T-helper 9 cell (primary cell): Measurements from ENCODE around the gene FOXP1.

Source experiments
- DNase-seq: peaks from one replicate; pipeline ENCODE4 v3.0.0-alpha.2; 2020

The FOXP1 gene

DNA sequence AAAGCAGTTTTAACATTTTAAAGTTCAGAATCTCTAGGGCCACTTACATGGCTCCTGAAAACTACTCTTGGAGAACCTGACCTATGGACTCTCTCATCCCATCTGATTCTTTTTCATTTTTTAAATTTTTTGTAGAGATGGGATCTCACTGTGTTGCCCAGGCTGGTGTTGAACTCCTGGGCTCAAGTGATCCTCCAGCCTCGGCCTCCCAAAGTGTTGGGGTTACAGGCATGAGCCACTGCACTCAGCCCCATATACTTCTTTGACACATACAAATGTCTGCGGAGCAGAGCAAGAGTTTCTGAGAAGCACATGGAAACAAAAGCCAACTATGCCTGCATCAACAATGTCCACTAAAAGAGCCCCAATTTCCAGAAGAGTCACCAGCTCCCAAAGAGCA is 189.8 kb downstream of the FOXP1 start:
- no peak for DNase-seq

DNA sequence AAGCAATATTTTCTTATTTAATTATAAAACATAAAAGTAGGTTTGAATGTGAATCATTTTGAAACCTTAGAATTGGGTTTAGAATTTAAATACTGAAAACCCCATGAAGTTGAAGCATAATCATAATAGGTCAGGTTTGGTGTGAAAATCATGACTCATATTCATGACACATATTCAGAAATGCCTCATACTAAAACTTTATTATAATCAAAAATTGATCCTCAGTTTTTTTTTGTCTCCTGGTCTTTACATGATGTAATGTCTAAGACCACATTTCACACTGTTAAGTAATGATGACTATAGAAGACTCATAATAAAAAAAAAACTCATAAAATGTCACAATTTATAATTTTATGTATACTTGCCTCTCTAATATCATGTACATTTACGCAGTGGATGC is 190.4 kb downstream of the FOXP1 start:
- no peak for DNase-seq

DNA sequence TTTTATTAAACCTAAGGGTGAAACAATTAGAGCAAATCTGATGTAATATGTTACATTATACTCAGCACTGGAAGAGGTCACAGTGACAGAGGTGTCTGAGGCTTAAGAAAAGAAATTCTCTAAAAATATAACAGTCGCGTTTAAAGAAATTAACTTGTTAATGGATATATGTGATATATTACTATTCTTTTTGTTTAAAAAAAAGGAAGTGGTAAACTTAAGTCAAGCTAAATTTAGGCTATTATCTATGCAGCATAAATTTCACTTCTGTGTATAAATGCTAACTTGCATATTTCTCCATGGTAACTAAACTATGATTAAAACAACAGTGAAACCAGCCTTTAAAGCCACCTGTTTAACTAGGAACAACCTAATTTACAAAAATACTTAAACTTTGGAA is 191.3 kb downstream of the FOXP1 start:
- DNase-seq: no peak

DNA sequence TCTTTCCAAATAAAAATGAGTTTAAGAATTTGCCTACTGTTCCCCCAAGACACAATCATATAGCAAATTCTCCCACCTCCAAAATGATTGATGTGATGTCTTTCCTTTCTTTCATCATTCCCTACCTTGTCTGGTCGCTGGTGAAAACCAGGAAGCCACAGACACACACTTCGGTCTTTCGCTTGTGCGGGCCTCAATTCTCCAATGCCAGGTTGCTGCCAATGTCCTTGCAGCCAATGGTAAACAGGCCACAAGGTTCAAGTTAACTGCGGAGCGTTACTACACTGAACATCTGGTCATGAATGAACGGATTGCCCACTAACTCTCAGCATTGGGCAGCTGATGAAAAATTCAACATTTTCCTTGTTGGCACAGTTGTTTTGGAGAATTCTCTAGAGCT is 192.2 kb downstream of the FOXP1 start:
- DNase-seq: no peak

DNA sequence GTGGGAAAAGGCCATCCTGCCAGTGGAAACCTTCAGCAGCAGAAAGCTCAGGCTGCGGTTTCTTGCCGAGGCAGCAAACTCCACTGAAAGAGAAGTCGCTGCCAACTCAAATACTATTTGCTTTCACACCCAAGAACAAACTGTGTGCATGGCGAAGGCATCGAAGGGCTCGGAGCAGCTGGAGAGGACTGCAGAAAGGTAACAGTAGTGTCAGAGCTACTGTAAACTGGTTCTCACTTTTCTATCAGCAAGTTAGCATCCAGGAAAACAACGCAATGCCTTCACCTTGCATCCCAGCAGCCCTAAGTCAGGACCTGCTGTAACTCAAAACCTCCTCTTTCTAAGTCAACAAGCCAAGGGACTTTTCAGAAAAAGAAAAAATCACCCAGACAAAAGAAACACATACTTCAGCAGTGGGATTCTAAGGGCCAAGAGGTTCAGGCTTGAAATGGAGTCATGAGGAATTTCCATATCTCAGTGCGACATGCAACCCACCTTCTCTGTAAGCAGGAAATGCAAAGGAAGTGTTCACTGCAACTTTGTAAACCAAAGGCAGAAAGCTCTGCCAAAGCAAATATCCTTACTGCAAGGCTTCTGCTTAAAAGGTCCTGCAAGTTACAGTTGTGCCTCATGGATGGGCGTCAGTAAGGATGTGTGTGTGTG is 193.5 kb downstream of the FOXP1 start:
- no peak for DNase-seq

DNA sequence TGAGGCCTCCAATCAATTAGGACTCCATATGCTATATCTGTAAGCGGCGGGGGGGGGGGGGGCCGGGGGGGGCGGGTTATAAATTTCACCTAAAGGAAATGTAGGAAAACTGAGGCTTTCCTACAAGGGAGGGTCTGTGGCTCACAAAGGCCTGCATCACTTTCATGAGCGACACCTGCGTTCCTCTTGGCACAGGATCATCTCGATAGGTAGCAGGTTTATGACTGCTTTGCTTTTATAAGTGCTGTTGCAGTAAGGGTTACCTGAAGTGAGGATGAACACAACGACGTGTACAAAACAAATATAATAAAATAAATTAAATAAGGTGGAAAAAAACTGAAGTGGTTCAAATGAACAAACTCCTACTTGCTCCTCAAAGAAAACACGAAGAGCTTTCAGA is 194.3 kb downstream of the FOXP1 start:
- no peak for DNase-seq

DNA sequence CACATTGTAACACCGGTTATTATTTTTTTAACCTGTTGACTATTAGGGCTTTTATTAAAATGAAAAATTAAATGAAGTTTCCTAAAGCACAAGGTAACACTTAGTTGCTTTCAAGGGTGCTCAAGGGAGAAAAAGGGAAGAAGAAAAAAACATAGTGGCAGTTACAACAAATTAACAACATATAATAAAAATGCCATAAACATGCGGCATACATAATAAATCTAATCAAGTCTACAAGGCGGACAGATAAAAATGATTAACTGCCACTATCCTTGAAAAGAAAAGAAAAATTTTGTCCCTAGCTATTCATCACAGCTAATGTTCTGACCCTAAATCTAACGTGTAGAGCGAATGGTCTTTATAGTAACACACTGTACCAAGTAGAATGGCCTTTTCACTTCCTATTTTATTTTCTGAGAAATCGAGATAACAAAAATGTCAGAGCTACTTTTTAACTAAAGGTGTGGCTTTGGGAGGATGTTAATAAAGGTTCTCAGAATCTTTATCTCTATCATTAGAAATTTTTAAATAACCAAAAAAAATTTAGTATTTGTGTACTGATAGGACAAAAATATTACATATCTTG is 194.9 kb downstream of the FOXP1 start:
- DNase-seq: no peak

DNA sequence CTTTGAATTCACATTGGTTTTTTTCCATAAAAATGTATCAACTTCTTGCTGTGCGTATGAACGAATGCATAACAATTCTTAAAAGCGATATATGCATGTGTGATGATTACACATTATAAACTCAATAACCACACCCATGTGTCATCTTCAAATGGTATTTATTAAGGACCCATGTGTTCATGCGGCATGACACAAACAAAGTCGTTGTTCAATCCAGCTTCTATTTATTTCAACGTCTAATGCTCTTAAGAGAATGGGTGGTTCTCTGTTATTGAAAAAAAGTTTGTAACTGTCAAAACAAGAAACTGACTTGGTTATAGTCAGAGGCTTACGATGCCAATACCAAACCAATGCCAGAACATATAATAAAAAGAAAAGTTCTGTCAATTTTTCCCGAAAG is 195.9 kb downstream of the FOXP1 start:
- DNase-seq: no peak

DNA sequence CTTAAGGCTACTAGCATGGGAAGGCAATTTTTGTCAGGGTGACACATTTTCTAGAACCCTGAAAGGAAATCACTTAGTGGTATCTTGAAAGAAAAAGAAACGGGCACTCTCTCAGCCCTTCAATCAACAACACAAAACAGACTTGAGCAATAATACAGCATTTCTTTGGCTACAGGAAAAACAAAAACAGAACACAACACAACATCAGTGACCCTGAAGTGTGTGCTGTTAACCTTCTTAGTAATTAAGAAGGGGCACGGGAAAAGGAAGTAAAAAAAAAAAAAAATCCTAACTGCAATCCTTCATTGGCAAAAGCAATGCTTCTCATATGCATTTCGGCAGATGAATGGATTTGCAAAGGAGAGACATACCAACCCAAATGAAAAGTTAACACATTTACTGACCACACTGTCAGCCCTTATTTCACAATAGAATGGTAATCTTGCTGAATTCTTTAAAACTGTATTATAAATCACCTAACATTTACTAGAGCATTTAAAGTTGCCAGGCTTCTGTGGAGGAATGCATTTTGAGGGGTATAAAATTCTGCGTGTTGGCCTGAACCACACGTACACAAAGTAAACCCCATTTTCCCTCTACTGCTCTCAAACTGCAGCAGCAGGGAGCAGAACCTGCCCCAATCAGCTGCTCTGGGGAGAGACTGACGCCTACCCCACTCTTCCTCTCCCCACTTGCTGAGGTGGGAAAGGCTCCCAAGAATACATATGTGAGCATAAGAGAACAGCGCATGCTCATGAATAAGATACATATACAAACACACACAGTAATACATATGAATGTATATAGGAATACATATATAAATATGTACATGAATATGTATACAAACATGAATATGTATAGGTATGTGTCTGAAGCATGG is 198.5 kb downstream of the FOXP1 start:
- DNase-seq: no peak

DNA sequence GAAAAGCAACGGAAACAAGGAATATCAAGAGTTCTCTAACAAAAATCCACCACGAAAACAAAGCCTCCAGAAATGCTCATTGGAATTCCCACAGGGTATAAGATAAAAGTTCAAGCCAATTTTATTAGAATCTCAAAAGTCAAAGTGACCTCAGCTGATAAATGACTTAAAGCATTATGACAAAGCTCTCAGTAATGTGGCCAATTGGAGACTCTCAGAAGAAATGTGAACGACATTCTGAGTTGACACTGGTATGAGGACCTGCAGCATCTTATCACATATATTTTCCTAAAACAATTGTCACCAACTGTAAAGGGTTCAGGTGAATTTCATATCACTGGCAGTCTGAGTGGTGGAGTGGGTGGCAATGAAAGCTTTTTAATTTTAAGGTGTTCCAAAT is 199.1 kb downstream of the FOXP1 start:
- DNase-seq: no peak

DNA sequence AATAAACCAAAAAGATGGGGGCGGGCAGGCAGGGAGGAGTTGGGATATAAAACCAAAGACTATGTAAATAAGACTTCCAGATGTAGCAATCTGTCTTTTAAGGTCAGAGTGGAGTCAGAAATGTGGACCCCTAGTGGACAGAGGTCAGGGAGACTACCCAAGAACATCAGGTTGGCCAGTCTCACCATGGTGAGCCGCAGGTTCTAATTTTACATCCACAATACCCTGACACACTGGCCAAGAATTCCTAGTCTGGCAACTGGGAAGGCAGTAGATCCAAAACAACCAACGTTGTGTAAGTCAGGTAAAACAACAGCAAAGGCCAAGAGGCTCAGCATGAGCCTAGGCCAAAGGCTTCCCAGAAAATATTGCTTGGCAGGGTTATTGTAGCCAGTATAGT is 203.4 kb downstream of the FOXP1 start:
- no peak for DNase-seq

DNA sequence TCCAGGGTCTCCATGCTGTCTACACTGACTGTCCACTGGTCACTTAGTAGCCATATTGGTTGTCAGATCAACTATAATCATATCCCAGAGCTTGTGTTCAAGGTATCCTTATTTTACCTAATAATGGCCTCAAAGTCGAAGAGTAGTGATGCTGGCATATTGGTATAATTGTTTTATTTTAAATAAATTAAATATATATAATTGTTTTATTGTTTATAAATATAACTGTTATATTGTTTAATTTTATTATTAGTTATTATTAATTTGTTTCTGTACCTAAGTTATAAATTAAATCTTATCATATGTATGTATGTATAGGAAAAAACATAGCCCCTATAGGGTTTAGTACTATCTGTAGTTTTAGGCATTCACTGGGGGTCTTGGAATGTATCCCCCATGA is 205.0 kb downstream of the FOXP1 start:
- DNase-seq: no peak

DNA sequence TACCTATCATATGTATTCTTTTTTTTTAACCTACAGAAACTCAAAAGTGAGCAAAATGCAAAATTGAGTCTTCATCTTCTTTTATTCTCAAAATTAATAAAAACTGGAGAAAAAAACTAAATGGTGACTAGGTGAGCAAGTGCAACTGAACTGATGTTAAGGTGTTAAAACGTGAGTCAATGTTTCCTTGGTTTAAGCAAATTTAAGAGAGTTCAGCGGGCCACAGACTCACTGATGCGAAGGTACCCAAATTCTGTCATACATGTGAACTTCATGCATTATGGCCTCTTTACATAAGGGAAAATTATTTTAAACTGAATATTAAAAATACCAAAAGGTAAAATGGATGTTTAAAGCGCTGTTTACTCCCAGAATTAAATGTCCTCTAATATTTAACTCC is 206.6 kb downstream of the FOXP1 start:
- DNase-seq: no peak

DNA sequence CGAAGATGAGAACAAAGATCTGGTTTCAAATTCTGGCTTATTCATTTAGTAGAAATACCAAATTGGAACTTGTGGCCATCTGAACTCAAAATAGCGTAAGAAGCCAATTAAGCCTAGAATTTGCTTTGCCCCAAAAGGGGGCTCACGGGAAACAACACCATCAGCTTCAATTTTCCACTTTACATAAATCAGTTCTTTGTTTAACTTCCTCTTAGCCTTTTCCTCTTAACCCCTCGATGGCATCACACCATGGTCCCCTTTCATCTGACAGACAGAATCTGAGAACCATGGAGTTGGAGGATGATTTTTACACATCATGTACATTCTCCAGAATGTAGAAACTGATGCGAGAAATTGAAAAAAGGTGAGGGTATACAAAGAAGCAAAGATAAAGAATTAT is 207.0 kb downstream of the FOXP1 start:
- no peak for DNase-seq

DNA sequence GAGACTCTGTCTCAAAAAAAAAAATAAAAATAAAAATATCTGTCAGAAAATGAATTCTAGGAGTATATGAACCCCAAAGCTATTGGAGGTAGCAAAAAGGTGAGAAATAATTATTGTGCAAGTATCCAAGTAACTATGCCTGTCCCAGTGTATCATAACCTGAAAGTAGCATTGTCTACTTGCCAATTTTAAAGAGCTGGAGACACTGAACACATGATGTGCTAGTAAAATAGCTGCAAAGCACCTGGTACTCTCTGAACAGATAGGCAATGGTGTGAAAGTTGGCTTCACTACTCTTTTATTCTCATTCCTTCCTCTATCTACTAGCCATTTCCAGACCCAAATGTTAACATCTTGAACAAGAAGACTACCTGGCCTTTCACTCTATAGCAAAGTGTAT is 208.9 kb downstream of the FOXP1 start:
- DNase-seq: no peak

DNA sequence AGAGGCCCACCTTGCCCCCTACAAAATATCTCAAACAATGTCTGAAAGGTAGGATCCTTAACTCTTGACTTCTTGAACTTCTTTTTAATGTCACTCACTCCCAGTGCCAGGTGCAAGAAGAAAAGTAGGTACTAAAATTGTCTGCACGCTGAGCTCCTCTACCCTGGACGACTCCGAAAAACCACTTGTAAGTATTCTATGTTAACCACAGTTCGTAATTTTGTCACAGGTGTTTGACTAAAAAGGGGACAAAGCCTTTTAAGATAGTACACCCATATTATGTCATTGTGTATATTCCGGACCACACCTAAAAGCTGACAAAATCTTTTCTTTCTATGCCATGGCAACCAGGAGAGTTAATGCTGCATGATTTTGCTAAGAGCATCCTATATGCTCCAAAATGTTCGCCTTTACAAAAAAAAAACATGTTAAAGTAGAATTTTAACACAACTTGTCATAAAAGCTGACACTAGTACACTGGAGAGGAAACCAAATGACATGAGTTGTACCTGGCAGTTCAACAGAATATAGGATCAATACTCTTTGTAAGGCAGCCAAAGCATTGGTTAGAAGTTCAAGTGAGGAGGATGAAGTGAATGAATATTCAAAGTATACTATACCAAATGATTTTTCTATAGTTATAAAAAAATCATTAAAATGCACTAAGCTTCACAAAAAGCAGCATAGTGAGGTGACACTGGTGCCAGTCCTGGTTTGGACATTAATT is 210.5 kb downstream of the FOXP1 start:
- no peak for DNase-seq

DNA sequence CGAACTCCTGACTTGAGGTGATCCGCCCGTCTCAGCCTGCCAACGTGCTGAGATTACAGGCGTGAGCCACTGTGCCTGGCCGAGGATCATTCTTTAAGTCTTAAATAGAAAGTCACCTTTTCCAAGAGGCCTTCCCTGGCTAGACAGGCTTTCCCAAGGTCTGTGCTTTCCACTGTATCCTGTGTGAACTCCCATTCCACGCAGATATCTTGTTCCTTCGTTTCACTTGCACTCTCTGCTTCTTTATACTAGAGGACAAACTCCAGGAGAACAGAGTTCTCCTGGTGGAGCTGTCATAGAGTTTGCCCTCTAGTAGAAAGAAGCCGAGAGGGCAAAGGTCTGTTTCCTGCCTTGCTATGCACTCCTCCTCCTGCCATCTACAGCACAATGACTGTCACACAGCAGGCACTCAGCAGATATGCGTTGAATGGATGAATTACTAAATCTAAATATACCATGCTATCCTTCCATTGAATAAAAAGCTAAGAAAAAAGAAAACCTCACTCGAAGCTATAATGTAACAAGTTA is 211.2 kb downstream of the FOXP1 start:
- DNase-seq: no peak

DNA sequence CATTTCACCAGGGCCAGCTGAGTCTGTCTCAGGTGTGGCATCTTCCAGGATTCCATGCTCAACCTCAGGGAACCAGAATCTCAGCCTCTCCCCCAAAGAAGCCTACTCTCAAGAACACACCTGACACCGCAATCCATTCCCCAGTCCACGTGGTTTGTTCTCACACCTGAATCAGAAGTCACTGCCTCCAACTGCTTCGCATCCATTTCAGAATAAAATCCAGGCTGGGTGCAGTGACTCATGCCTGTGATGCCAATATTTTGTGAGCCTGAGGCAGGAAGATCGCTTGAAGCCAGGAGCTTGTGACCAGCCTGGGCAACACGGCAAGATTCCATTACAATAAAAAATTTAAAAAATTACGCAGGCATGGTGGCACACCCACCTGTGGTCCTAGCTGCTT is 212.2 kb downstream of the FOXP1 start:
- DNase-seq: no peak

DNA sequence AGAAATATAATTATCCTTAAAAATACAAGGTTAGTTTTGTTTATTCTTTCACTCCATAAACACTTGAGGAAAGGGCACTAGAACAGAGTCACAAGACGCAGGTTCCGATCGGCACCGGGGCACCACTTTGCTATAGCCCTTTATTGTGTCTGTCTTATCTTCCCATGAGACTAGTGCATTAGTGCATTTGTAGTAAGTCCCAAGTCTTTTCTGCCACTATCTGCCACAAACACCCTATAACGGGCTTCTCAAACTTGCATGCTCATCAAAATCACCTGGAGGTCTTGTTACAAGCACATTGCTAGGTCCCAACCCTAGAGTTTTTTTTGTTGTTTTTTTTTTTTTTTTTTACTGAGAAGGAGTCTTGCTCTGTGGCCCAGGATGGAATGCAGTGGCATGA is 213.1 kb downstream of the FOXP1 start:
- DNase-seq: no peak

DNA sequence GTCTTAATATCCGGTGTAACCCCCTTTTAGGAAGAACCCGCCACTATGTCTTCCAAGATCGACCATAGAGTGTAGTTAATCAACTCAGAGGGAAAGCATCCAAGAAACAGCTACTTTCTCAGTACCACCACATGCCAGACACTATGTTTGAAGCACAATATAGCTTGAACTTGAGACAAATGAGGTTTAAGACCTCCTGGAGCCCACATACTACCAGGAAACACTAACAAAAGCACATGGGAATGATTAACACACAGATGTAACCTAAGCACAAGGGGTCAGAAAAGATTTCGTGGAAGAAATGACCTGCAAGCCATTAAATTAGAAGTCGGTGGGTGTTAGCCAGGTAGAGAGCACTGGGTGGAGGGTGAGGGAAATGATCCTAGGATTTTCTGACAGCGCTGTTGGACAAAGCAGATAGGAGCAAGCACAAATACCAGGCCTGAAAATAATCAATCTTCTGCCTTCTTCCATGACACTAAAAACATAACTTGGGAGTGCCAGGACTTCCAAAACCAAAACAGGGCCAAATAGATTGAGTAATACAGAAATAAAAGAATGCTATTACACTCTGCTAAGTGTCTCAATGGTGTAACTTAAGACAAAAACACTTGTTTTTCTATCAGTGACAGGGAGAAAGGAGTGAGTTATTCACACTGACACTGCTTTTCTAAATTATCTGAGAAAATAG is 213.7 kb downstream of the FOXP1 start:
- no peak for DNase-seq

DNA sequence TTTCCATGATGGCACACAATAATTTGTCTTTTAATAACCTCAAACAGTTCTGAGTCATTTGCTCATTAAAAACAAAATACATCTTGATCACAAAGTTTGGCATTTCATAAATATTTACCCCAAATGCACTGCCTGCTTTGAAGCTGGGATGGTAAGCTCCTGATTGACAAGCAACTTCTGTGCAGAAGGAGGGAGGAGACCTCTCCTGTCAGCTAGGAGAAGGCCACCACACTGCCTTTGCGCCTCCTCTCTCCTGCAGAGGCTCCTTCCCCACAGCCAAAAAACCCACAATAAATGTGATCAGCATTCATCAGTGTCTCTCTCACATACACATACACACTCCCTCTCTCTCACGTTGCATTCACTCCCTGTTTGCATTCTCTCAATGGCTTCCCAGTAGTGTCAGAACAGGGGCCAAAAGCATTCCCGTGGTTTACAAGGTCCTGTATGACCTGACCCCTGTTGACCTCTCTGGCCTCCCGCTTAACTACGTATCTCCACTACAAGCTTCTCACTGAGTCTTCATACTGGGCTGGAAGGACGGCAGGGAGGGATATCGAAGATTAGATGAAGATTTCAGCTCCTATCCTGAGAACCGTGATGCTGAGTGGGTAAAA is 216.4 kb downstream of the FOXP1 start:
- DNase-seq: no peak

DNA sequence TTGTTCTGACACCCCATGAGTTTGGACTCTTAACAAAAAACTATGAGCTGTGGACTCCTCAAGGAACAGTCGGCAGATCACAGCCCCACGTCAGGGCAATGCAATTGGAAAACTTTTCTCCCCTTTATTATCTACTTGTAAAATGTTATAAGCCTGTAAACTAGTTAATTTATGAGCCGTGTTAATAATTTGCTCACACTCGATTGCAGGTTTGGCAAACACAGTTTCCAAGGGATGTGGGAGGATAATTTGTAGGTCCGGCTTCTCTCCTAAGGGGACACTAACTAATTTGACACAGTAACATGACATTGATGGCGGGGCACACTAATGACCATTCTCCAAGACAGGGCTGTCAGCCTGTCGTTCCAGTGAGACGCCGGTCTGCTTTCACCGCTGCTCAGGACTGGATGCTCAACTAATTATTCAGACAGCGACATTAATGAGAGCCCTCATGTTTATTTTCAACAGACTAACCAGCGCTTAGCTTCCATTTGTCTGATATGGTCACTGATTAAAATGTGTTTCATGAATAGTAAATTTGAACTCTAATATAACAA is 222.1 kb downstream of the FOXP1 start:
- DNase-seq: no peak
